H1 (cell line): ENCODE results near the gene PANX3.

Experiments
- ASH2L ChIP-seq: fragments of 200-600, 300-600 bp; sonication (generic); IDR thresholded peaks from one replicate; pipeline ENCODE4 v1.7.1; 2017; ENCODE audit warnings: low read length
- KDM1A ChIP-seq: fragments of 200-600, 300-600 bp; sonication (generic); IDR thresholded peaks from 2 replicates; pipeline ENCODE4 v1.7.1; 2016; ENCODE audit warnings: mild to moderate bottlenecking, low read length, borderline replicate concordance
- MAFK ChIP-seq: IDR thresholded peaks from 2 replicates; pipeline ENCODE4 v1.6.1; 2012; ENCODE audit warnings: low read depth, mild to moderate bottlenecking, improper control_type of control experiment, low read length
- POLR2A ChIP-seq, 2 experiments: IDR thresholded peaks; 1 replicate in 1 of 2; 2 replicates in 1 of 2; pipeline ENCODE4 v1.6.1; 2011; ENCODE audit warnings: low read depth in 2 of 2, low read length in 2 of 2, mild to moderate bottlenecking in 2 of 2; ENCODE audit errors: control extremely low read depth in 1 of 2
- RFX5 ChIP-seq: IDR thresholded peaks from 2 replicates; pipeline ENCODE4 v1.6.1; 2011; ENCODE audit warnings: low read depth, low read length, improper control_type of control experiment, borderline replicate concordance
- SIN3A ChIP-seq, 2 experiments: IDR thresholded peaks in 1 of 2; conservative IDR thresholded peaks in 1 of 2; 2 replicates each; pipeline ENCODE4 v1.6.1; 2011 to 2012; ENCODE audit warnings: low read length in 2 of 2, improper control_type of control experiment in 1 of 2, low read depth in 1 of 2, mild to moderate bottlenecking in 1 of 2
- SRF ChIP-seq: IDR thresholded peaks from 2 replicates; pipeline ENCODE4 v1.6.1; 2011; ENCODE audit warnings: mild to moderate bottlenecking, low read depth, low read length, moderate library complexity
- YY1 ChIP-seq: IDR thresholded peaks from 2 replicates; pipeline ENCODE4 v1.6.1; 2011; ENCODE audit warnings: low read depth, mild to moderate bottlenecking, low read length
- ZNF274 ChIP-seq: IDR thresholded peaks from 2 replicates; pipeline ENCODE4 v1.7.0; 2012; ENCODE audit warnings: low read length, borderline replicate concordance; ENCODE audit errors: extremely low read depth
- TF ChIP-seq, protein P1 (sequence below), 3 experiments: IDR thresholded peaks; 1 replicate in 2 of 3; 2 replicates in 1 of 3; pipeline versions ENCODE4 v1.5.1 to v1.6.1; 2011; ENCODE audit warnings: low read length in 3 of 3, mild to moderate bottlenecking in 3 of 3, inconsistent platforms in 2 of 3, low read depth in 1 of 3, moderate library complexity in 1 of 3; ENCODE audit not compliant: insufficient read depth in 1 of 3; ENCODE audit errors: control extremely low read depth in 1 of 3

DNA sequence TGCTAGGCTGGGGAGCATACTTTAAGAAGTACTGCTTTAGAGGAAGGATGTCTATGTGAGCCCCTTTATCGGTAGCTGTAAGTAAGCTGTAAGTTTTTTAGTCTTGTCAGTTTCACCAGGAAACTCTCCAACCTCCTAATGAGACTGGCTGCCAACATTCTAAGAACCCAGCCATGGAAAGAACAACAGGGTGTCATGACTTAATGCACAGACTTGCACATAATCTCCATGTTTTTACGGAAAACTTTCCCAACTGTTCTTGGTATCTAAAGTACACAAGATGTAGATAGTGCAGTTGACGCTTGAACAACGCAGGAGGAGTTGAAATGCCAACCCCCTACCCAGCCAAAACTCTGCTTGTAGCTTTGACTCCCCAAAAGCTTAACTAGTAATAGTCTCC lies 32.5 kb upstream of the PANX3 start:
- TF ChIP-seq ZNF274 (no peak), POLR2A (IDR thresholded peaks at IDR 0.05; ENCODE audit: control extremely low read depth in 1 of 2, low read depth in 2 of 2, low read length in 2 of 2) (no peak), ASH2L (no peak), KDM1A (no peak), YY1 (no peak), MAFK (no peak), SIN3A (conservative IDR thresholded peaks at IDR 0.05 in 1 of 2, IDR thresholded peaks at IDR 0.05 in 1 of 2; ENCODE audit: low read depth in 1 of 2, low read length in 2 of 2) (no peak), SRF (no peak), RFX5 (no peak)
- TF ChIP-seq, protein P1, sequence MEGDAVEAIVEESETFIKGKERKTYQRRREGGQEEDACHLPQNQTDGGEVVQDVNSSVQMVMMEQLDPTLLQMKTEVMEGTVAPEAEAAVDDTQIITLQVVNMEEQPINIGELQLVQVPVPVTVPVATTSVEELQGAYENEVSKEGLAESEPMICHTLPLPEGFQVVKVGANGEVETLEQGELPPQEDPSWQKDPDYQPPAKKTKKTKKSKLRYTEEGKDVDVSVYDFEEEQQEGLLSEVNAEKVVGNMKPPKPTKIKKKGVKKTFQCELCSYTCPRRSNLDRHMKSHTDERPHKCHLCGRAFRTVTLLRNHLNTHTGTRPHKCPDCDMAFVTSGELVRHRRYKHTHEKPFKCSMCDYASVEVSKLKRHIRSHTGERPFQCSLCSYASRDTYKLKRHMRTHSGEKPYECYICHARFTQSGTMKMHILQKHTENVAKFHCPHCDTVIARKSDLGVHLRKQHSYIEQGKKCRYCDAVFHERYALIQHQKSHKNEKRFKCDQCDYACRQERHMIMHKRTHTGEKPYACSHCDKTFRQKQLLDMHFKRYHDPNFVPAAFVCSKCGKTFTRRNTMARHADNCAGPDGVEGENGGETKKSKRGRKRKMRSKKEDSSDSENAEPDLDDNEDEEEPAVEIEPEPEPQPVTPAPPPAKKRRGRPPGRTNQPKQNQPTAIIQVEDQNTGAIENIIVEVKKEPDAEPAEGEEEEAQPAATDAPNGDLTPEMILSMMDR (IDR thresholded peaks at IDR 0.05; ENCODE audit: control extremely low read depth in 1 of 3, insufficient read depth in 1 of 3, low read depth in 1 of 3, low read length in 3 of 3), result no peak
